T-helper 9 cell (primary cell): ENCODE measurements around the gene YIPF7.

Experiments used
- DNase-seq: peaks from one replicate; pipeline ENCODE4 v3.0.0-alpha.2; 2020
- total RNA-seq, 2 donors: gene quantifications; one replicate each; lab custom pipeline; 2026; lab: John Stamatoyannopoulos, UW

Gene YIPF7
- total RNA-seq, result 0.21 to 0.72 reads per million in 2 donors

DNA sequence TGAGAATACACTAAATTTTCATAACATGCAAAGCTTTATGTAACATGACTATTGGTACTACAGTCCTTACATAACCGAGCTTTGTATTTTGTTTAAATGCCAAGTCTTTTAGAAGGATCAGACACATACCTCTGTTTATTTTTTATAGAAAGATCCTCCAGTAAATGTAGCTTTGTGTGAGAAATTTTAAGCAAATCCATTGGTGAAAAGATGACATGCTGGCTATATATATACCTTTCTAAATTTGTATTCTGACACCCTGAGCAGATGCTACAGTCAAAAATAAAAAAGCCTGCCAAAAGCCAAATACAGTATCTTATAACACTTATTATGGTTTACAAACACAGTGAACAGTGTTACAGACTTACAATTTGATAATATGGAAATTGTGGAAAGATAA is at the start of gene YIPF7:
Gene YIPF7 (minus strand): TSS at position 201 of the 400 bp plus-strand sequence. CDS start 1,525 bp downstream, outside the sequence.
- no peak for DNase-seq

- DNase-seq, result no peak
Measured at GRCh38 chr4:44701037-44701436, 49.6 kb upstream of the YIPF7 start.

- DNase-seq, result no peak
Measured at GRCh38 chr4:44700427-44700826, 49.0 kb upstream of the YIPF7 start.

- DNase-seq, result no peak
Measured at GRCh38 chr4:44684648-44685047, 33.2 kb upstream of the YIPF7 start.

DNA sequence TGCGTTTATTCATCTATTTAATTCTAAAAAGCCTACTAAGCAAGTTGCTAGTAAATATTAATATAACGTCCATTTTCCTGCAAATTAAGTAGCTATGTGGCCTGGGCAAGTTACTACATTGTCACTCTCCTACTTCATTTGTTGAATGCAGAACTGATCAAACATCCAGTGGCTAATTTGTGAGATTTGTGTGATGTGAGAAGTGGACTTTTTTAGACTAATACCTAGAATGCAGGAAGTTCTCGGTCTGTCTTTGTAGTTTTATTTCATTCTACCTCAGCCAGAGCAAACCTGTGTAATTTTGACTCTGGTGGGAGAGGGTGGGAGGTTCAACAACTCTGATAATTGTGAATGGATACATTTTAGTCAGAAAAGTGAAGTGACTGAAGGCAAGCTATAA is 27.6 kb upstream of the YIPF7 start:
- DNase-seq, result no peak

DNA sequence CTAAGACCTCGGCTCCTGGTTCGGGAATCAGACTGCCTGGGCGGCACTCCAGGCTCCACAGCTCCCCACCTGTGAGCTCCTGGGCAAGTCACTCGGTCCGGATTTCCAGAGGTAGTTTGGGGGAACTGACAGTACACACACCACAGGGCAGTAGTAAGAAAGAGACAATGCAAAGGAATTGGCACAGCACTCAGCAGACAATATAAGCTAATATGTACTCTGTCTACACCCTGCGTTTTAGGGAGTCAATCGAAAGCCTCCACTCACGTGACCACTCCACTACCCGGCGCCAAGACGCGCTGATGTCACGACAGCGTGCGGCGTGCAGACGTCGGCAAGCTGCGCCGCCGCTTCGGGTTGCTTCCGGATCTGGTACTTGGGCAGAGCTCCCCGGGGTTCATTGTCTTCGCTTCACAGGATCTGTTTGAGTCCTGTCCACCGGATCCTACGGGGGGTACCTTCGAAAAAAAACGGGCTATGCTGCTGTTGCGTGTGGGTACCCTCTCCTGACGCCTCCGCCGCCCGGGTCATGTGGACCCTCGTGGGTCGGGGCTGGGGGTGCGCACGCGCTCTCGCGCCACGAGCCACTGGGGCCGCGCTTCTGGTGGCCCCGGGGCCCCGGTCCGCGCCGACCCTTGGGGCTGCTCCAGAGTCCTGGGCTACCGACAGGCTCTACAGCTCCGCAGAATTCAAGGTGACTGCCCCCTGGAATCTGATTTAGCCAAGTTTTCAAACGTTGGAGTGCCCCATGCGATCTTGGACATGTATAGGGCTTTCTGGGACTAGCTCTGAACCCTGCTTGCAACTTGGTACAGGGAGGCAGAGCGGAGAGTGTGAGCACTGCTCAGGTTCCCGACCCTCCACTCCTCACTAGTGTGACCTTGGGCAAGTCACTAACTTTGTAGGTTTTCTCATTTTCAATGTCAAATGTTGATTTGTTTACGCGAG is 26.9 kb upstream of the YIPF7 start, which contains the start of gene GUF1:
Gene GUF1 (plus strand): TSS at position 327 of the 948 bp plus-strand sequence. CDS start 203 bp downstream, at position 530.
- peak; percentile 76 for DNase-seq

DNA sequence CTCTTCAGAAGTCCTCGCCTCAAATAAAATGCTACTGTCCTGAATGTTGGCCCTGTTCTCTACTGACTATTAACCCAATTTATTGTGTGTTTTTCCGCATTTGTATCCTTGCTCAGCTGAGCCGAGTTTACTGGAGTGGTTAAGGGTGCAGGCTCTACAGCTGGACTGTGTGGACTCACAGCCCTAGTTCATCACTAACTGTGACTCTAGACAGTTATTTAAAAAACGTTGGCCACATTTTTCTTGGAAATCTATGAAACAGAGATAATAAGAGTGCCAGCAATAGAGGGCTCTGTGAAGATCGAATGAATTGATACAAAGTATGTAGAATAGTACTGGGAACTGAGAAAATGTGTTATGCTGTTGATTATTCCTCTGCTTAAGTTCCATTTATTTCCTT is 23.9 kb upstream of the YIPF7 start:
- no peak for DNase-seq

DNA sequence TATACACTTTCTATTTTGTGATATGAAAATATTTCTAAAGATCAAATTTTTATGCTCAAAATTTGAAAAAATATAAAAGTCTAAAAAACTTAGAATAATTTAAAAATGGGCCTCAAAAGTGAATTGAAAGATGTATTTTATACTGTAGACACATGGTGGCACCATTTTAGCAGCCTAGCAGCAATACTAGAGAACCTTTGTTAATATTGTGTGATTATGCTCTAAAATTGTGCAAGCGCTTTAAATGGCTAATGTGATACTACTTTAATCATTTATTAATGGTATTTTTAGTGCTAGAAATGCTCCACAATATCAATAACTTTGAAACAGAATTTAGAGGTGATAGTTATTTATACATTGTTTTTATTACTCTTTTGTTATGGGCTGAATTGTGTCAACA is 23.0 kb upstream of the YIPF7 start:
- DNase-seq, result no peak

- DNase-seq, result no peak
Measured at GRCh38 chr4:44671636-44672035, 20.2 kb upstream of the YIPF7 start.

DNA sequence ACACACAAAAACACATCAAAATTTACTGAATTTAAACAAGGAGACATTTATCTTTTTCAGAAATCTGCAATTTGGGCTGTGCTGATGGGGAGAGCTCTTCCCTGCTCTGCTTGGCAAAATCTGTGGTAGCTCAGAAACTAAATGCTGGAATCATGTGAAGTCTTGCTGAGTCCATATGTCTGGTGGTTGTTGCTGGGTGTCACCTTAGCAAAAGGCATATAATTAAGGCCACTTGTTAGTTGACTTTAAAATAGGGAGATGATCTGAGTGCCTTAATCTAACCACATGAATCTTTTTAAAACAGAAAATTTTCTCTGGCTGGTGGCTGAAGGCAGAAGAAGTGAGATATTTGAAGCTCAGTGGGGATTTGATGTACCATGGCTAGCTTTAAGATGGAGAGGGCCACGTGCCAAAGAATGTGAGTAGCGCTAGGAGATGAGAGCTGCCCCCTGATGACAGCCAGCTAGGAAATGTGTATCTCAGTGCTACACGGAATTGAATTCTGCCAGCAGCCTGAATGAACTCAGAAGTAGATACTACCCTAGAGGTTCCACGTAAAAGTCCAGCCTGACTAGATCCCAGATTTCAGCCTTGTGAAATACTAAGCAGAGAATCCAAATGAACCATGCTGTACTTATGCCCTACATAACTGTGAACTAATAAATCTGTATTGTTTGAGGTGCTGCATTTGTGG is 19.2 kb upstream of the YIPF7 start:
- no peak for DNase-seq

DNA sequence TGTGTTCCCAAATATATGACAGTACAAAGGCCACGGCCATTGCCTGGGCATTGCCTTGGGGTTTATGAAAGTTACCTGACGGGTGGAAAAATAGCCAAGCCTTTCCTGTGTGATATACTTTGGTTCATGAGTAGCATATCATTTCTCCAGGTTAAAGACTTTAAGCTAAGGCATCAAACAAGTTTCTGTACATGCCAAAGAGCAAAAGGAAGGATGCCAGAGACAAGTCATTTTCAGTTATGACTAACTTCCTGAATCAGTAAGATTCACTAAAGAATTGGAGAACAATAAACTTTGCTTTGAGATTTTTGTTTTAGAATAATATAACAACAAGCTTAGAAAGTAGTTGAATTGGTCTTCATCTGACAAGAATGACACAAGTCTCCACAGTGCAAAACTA is 17.1 kb upstream of the YIPF7 start:
- no peak for DNase-seq

GRCh38 chr4:44663539-44664263 is 12.3 kb upstream of the YIPF7 start:
- no peak for DNase-seq

DNA sequence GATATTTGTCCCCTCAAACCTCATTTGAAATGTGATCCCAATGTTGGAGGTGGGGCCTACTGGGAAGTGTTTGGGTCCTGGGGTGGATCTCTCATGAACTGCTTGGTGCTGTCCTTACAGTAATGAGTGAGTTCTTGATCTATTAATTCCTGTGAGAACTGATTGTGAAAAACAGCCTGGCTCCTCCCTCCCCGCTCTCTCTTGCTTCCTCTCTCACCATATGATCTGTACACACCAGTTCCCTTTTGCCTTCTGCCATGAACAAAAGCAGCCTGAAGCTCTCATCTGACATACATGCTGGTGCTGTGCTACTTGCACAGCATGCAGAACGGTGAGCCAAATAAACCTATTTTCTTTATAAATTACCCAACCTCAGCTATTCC is 11.2 kb upstream of the YIPF7 start:
- no peak for DNase-seq

DNA sequence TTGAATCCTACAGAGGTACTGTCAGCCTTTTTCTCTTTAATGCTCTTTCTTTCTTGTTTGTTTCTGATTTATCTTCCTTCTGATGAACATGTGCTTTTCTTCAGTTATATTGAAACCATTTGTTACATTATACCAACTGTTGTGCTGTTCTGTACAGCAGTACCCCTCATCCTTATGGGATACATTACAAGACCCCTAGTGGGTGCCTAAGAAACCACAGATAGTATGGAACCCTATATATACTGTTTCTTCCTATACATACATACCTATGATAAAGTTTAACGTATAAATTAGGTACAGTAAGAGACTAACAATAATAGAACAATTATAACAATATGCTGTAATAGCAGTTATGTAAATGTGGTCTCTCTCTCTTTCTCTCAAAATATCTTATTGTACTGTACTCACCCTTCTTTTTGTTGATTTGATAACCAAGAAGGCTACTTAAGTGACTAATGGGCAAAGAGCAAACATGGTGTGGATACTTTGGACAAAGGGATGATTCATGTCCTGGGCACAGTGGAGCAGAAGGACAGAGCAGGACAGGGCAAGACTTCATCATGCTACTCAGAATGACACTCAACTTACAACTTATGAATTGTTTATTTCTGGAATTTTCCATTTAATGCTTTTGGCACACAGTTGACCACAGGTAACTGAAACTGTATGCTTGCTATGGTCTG is 10.7 kb upstream of the YIPF7 start:
- DNase-seq, result no peak

DNA sequence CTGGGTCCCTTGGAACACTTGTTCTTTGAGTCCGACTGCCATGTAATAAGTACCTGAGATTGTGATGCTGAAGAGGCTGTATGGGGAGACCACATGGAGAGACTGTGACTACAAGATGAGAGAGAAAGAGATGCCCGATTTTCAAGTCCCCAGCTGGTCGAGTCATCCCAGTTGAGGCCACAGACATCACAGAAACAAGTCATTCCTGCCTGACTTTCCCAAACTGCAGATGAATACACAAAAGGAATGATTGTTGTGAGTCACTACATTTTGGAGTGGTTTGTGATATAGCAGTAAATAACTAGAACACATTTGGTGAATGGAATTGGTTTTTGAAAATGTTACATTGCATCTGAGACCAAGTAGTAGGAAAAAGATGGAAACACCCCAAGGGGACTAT is 9.0 kb upstream of the YIPF7 start:
- DNase-seq, result no peak

DNA sequence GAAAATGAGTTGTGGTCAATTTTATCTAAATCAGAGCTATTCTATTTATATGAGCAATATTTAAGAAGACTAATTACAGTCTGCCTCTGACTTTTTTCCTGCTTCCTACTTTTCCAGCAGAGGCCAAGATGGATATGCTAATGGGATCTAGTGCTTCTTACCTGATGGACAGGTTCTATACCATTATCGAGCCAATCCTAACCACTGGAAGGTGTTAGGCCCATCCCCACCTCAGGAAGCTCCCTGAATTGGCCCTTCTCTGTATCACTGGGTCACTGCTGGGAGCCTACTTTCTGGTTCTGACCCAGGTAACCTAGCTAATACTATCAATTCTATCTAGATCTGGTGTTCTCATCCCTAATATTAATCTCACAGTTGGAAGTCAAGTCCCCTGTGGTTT is 577 bp upstream of the YIPF7 start:
- no peak for DNase-seq

- no peak for DNase-seq
Measured at GRCh38 chr4:44646151-44646550, 5.3 kb downstream of the YIPF7 start.

DNA sequence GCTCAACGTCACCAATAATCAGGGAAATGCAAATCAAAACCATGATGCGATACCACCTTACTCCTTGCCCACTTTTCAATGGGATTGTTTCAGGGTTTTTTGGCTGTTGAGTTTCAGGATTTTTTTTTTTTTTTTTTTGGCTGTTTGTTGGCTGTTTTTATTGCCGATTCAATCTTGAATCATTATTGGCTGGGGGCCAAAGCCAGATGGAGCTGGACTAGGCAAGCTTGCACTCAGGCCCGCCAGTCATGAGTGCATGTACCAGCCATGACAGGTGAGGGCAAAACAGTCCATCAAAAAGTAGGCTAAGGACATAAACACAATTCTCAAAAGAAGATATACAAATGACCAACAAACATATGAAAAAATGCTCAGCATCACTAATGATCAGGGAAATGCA is 13.3 kb downstream of the YIPF7 start:
- no peak for DNase-seq

DNA sequence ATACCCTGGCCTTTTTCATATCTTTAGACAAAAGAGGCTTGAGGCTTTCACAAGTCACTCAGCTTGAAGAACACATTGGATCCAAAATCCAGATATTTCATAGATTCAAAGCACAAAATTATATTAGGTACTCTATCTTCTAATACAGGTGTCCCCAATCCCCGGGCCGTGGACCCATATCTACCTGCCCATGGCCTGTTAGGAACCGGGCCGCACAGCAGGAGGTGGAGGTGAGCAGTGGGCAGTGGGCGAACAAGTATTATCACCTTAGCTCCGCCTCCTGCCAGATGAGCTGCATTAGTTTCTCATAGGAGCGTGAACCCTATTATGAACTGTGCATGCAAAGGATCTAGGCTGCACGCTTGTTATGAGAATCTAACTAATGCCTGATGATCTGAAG is 18.7 kb downstream of the YIPF7 start:
- DNase-seq, result no peak

DNA sequence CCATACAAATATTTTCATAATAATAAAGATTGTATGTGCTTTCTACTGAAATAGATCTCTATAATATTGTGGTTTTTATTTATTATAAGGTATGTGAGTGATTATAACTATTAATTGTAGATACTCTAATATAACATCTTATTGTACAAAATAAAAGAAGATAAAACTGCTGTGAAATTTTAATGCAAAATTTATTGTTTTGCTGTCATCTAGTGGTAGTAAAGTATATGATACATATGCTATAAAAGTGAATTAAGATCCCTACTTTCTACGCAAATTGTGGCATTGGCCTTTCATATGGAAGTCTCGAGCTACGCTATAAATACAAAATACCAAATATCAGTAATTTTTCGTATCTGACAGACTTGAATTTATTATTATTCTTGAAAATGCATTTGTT is 19.3 kb downstream of the YIPF7 start:
- no peak for DNase-seq

DNA sequence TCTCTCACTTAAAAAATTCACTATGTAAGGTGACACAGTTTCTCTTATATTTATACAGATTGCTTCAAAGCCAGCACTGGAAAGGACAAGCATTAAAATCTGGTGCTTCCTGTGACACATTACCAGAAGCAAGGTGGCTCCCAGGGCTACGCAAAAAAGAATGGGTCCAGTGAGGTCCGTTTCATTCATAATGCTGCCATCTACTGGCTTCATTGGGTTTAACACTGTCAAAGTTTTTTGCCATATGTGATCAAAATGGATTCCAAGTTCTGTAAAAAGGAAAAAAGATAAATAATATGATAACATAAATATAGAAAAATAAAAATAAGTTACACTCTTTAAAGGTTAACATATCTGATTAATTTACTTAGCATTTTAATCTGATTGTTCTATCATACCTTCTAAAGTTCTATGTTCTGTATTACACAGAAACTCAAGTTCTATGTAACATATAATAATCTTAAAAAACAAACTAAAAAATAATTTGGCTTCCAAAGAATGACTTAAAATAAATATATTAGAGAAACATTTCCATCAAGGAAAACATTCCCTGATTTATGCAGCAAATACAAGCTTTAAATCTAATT is 22.1 kb downstream of the YIPF7 start:
- DNase-seq, result peak; percentile 4

DNA sequence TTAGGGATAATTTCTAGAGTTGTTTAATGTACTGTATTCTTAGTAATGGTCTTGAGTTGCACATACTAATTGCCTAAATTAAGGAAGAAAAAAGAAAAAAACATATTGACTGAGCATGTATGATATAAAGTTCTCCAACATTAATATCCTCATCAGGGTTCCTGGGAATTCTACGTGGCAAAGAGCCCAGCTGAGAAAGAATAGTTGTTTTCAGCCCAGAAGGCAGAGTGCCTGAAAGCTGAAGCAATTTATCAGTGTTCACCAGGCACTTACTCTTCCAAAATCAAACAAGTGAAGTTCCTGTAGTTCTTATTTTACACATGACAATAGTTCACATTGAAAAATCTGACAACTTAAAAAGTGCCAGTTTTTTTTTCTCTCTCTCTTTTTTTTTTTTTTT is 27.7 kb downstream of the YIPF7 start:
- no peak for DNase-seq
